NCI-H128 (cell line): ENCODE data around the gene H3-3A.

ENCODE experiments used
- DNase-seq: peaks from one replicate; lab custom pipeline; 2025; ENCODE audit not compliant: unreplicated experiment; lab: John Stamatoyannopoulos, UW

Gene H3-3A

DNA sequence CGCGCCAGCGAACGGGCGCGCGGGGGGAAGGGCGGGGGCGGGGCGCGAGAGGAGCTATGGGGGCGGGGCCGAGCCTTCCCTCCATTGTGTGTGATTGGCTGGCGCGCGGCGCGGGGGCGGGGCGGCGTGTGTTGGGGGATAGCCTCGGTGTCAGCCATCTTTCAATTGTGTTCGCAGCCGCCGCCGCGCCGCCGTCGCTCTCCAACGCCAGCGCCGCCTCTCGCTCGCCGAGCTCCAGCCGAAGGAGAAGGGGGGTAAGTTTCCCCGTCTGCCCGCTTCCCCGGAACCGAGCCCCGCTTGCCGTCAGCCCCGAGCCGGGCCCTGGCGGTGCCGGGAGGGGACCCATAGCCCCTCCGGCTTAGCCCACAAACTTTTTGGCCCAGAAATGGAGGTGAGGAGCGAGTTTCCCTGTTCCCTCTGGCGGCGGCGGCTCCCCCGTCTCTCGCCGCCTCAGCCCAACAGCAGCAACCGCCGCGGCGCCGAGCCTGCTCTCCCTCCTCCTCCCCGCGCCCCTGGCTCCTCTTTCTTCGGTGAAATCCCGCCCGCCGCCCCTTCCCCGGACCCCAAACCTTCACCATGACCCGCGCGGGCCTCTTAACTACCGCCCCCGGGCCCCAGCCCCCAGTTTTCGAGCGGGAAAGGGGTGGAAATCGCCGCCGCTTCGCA is at the start of gene H3-3A:
TSS of gene H3-3A (plus strand) at position 159 of the 666 bp plus-strand sequence. CDS start 1,636 bp downstream, outside the sequence.
- peak; percentile 90 for DNase-seq

DNA sequence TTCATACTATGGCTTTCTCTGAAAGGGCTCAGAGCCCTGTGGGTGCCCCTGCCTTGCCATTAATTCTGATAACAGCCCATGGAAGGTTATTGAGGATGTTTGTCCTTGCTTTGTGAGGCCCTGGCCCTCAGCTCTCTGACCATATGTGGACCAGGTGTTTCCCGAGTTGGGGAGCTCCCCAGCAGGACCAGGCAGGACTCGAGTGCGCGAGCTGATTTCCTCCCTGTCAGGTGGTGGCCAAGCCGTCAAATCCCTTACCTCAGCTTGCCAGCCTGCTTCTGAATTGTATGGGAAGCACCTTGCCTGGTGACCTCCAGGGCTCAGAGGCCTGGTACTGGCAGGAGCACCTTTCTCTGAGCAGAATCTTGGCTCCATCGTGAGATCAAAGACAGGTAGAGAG is 45.4 kb upstream of the H3-3A start:
- no peak for DNase-seq

DNA sequence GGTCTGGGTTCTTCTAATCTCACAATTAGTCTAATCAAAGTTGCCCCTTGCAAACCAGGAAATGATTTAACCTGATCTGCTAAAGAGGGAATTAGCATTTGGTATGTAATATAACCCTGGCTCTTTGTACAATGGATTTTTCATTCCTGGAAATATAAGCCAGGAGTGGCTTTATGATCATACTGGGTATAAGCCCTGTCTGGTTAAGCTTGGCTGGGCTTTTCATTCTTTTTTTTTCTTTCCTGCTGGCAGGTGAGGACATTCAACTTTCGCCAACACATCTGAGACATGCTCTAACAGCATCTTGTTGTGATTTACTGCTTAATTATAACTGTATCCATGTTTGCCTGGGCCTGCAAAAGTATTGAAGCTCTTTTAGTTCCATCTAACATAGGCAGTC is 42.9 kb upstream of the H3-3A start:
- peak; percentile 31 for DNase-seq

DNA sequence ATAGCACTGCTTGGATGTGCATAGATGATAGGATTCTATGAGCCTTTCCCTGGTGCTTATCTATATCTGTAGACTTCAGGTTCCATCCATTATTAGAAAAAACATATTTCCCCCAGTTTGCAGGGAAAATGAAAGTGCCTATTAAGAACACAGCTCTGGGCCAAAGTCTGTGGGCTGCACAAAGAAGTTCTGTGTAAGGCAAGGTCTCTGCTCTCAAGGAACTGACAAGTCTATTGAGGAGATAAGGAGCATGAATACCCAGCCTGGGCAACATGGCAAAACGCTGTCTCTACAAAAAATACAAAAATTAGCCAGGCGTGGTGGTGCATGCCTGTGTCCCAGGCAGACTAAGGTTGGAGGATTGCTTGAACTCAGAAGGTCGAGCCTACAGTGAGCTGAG is 41.1 kb upstream of the H3-3A start:
- no peak for DNase-seq

DNA sequence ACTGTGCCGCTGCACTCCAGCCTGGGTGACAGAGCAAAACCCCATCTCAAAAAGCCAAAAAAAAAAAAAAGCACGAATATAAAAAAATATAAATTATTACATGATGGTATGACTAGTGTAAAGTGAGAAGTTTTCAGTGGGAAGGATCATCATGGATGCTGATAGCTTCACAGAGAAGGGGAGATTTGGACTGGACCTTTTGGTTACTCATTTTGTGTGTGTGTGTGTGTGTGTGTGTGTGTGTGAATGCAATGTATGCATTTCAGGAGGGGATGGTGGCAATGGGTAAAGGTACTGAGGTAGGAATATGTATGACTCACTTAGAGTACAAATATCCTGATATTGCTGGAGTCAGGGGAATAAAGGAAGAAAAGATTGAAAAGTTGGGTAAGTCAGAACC is 40.7 kb upstream of the H3-3A start:
- no peak for DNase-seq

DNA sequence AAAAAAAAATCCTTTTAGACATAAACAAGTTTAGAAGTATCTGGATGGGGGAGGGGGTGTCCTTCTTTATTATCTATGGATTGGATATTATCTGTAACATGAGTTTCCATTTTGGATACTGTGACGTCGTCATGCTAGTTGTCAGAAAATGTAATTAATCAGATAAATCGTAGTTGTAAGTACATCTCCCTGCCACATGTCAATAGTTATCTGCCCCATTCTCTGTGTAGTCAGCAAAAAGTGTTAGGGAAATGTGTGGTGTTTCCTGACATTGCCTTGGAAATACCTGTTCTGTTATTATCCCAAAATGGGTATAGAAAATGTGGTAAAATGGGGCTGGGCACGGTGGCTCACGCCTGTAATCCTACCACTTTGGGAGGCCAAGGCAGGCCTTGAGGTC is 38.8 kb upstream of the H3-3A start:
- DNase-seq, result no peak

DNA sequence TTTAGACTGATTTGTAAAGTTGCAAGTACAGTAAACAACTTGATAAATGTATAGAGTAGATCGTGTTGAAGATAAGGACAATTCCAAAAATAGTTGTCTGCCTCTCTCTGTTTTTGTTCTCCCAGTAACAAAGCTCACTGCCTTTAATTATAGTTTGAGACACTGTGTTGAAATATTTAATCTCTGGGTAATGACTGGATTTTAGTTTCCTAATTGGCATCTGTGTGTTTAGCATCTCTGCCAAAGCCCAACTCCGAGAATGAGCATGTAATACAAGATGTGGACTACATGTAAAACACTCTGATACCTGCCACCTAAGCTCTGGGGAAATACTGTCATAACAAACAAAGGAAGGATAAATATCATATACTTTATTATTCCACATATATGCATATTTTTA is 35.7 kb upstream of the H3-3A start:
- no peak for DNase-seq

DNA sequence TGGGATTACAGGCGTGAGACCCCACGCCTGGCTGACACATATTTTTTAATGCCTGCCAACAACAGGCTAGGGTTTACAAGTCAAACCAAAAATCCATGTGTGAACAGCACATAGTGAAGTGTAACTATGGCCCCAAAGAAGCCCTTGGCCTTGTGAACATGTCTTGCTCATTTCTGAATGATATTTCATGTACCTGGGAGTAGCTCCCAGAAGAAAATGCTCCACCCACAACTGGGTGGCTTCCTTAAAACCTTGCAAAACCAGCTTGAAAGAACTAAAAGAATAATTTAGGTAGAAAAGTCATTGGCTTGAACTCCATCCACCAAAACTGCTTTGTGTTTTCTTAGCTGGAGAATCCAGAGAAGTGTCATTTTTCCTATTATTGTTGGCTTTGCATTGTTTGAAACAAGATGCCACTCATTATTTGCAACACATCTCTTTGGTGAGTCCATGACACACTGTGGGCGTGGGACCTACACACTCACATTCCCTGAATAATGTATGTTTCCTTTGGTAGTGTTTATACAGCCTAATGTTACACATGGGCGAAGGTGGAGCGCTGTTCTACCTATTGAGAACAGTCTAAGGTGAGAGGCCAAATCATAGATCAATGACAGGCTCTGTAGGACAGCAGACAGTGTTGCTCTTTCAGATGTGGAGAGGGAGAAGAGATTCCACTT is 34.8 kb upstream of the H3-3A start:
- DNase-seq, result no peak

DNA sequence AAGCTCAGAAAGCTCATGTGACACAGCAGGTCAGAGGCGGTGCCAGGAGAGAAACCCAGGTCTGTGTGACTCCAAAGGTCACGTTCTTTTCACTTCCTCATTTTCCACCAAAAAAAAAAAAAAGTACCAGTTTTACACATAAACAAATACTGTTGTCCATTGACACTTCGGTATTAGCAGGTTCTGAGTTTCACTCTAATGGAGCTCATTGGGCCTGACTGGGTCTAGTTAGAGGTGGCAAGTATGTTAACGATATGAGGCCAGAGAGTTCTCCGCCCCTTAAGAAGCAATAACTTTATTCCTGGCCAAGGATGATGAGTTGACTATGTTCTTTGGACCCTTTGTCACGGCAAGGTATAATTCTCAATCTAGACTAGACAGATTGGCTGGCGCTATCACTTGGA is 33.4 kb upstream of the H3-3A start:
- DNase-seq, result no peak

DNA sequence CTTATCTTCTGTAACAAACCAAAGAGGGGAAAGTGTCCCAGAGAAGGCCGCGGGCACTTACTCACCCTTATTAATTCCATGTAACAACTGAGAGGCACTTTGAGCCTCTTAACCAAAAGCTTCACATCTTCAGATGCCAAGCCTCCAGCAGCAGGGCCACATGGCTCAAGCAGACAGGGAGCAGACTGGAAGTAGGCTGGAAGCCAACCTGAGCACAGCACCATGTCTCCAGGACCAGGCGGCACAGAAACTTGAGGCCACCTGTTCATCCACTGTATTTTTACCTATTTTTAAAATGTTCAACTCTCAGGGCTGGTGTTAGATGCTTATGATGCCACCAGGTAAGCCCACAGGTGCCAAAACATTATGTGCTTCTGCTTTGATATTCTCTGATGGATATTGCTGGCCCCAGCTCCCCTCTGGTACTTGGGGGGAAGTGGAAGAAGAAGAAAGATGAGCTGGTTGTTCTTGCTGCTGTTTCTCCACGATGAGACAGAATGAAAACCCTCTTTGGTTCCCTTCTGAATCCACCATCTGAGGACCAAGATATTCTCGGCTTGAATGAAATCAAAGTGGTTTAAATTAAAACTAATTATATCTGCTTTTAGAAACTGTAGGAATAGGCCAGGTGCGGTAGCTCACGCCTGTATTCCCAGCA is 32.8 kb upstream of the H3-3A start:
- no peak for DNase-seq

DNA sequence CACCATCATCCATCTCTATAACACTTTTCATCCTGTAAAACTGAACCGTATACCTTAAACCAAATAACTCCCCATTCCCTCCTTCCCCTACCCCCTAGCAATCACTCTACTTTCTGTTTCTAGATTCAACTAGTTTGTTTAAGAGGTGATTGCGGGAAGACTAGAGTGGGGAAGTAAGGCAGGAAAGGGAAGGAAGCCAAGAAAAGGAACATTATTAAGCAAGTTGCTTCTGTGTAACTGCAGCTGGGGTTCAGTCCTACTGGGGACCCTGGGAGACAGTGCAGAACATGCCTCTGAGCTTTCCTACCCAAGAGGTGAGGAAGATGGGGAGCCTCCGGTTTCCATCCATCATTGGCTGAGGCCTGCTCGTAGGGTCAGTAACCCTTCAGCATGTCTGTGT is 28.9 kb upstream of the H3-3A start:
- no peak for DNase-seq

DNA sequence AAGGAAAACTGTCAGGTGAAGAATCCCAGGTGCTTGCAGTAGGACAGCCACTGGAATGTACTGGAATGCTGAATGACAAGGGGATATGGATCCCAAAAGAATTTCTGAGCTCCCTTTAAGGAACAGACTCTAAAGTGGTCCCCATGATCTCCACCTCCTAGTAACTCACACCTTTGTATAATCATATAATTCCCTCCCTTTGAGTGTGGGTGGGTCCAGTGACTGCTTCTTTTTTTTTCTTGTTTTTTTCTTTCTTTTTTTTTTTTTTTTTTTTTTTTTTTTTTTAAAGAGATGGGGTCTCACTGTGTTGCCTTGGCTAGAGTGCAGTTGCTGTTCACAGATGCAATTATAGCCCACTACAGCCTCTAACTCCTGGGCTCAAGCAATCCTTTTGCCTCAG is 28.5 kb upstream of the H3-3A start:
- no peak for DNase-seq

DNA sequence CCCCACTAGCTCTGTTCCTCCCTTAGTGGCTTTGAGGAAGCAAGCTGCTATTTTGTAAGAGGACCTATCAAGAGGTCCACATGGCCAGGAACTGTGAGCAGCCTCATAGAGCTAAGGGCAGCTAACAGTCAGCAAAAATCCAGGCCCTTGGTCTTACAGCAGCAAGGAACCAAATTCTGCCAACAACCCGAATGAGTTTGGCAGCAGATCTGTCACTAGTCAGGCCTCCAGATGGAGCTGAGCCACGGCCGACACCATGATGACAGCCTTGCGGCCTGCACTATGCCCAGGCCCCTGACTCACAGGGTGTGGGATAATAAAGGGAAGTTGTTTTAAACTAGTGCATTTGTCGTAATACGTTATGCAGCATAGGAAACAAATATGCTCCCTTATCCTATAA is 28.0 kb upstream of the H3-3A start:
- no peak for DNase-seq

DNA sequence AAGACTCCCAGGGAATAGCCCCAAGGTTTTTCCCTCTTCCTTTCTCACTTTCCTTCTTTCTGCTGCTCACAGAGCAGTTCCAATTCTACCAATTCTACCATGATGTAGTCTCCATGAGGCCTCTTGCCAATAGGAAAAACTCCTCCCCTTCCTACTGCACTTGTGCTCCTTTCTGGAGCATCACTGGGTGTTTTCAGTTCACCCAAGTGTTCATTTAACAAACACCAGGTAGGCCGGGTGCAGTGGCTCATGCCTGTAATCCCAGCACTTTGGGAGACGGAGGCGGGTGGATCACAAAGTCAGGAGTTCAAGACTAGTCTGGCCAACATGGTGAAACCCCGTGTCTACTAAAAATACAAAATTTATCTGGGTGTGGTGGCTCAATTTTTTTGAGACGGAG is 26.6 kb upstream of the H3-3A start:
- no peak for DNase-seq

DNA sequence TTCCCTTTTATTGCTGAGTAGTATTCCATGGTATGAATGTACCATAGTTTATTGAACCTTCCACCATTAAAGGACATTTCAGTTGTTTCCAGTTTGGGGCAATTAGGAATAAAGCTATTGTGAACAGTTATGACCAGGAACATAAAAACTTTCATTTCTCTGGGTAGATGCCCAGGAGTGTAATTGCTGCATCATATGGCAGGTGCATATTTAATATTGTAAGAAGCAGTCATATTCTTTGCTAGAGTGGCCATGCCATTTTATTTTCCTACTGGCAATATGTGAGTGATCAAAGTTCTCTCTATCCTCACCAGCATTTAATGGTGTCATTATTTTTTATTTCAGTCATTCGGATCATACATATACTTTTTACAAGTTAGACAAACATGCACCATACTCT is 23.9 kb upstream of the H3-3A start:
- DNase-seq, result no peak

DNA sequence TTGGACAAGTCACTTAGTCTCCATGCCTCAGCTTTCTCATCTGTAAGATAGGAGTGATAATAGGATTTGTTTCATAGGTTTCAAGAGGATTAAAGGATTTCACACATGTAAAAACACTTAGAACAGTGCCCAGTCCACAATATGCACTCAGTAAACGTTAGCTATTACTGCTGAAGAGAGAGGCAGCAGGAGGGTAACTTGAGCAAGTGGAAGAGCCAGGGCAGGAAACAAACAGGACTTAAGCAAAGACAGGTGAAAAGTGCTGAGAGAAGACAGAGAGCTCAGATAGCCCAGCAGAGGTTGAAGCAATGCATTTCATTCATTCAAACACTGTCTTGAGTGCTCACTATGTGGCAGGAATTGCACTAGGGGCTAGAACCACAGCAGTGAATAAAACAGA is 21.1 kb upstream of the H3-3A start:
- no peak for DNase-seq

DNA sequence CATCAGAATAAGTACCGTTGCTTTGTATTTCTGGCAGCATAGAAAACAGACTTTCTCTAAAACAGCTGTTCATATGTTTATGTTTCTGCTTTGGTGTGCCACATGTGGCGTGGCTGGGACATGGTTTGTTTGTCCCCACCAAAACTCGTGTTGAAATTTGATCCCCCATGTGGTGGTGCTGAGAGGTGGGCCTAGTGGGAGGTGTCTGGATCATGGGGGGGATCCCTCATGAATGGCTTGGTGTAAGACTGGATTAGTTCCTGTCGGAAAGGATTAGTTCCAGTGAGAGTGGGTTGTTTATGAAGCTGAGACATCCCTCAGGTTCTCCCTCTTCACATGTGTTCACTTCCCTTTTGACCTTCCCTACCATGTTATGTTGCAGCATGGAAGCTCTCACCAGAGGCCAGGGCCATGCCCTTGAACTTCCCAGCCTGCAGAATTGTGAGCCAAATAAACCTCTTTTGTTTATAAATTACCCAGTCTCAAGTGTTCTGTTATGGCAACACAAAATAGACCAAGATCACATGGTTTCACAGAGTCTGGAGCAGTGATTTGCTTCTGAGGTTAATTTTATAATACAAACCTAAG is 17.9 kb upstream of the H3-3A start:
- DNase-seq, result no peak

DNA sequence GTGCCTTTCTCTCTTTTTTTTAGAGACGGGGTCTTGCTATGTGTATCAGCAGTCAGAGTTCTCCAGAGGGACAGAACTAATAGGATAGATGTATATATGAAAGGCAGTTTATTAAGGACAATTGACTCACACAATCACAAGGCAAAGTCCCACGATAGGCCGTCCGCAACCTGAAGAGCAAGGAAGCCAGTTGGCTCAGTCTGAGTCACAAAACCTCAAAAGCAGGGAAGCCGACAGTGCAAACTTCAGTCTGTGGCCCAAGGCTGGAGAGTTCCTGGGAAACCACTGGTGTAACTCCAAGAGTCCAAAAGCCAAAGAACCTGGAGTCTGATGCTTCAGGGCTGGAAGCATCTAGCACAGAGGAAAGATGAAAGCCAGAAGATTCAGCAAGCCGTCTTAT is 16.3 kb upstream of the H3-3A start:
- no peak for DNase-seq

DNA sequence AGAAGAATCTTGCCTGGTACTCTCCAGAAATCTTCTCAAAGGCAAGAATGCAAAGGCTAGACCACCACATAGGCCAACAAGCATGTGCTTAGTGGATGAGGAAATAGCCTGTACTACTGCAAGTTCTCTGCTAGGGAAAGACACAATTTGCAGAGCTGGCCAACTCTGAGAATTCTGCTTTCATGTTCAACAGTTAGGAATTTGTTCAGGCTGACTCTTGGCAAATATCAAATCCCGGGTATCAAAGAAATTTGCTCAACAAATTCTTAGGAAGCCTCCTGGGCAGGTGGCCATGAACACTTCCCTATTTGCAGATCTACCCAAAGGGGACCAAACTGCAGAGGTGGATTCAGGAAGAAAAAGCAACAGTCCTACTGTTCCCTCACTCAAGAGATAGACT is 15.0 kb upstream of the H3-3A start:
- DNase-seq, result no peak

DNA sequence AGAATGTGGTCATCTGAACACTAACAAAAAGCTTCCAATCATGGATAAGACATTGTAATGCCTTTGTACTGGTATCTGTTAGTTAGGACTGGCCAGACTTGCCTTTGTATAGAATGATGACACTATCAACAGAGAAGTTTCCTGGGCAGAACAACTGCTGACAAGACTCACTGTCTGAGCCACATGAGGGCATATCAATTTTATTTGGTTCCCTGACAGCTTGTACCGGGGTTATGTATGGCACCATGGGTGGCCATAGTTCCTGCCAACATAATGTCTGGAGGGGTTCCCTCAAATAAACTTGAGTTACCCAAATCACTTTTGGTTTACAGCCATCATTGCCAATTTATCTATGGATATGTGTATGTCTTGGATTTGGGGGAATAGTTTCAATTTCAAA is 13.6 kb upstream of the H3-3A start:
- no peak for DNase-seq

DNA sequence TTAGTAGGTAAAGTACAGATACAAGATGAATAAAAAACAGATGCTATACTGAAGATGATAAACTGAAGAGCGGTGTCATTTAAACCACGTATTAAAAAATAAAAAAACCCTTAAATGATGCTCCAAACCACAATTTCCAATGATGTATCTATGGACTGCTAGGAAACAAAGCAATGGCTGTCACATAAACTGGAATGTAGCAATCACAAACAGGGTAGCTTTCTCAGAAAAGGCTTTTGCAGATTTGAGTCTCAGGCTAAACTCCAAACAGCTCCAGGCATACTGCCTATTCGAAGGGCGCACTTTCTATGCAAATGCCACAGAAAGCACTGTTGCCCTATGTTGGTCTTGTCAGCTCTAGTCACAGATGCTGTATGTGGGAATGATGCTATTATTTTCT is 12.4 kb upstream of the H3-3A start:
- DNase-seq, result no peak

DNA sequence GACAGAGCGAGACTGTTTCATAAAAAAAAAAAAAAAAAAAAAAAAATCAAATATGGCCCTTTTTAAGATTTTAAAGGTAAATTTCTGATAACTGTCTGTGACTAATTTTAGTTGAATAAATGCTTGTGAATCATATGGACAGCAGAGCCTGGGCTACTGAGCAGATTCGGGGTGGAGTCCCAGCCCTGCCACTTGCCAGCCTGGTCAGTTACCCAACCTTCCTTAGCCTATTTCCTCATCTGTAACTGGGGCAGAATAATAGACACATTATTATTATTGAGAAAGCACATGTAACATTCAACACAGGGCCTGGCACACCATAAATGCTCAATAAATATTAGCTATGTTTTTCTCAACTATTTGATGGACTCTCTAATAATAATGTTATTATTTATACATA is 11.2 kb upstream of the H3-3A start:
- DNase-seq, result no peak
